HEK293 (cell line): Measurements from ENCODE around the gene AXL.

Source experiments
- CTCF ChIA-PET: fragments of 350-600 bp; formaldehyde crosslinking; extraction: SDS; loops from one replicate; lab custom pipeline; 2021; ENCODE audit warnings: antibody characterized with exemption; lab: Yijun Ruan, JAX
- POLR2A ChIA-PET: fragments of 300-600 bp; formaldehyde crosslinking; extraction: SDS; loops from one replicate; lab custom pipeline; 2020; ENCODE audit warnings: antibody characterized with exemption, inconsistent platforms; lab: Yijun Ruan, JAX
- H3K27ac ChIP-seq: fragments of 200-500 bp; sonication (Bioruptor generic); 2 replicates; pipeline ENCODE4 v1.5.1; 2014; ENCODE audit warnings: low read depth, low read length, control low read depth, inconsistent platforms; ENCODE audit errors: extremely low read depth
- H3K36me3 ChIP-seq, 2 experiments: fragments of 200-500 bp in 1 of 2; sonication (Bioruptor generic) in 1 of 2; 1 replicate in 1 of 2; 2 replicates in 1 of 2; pipeline ENCODE4 v1.5.1; 2014 to 2017; ENCODE audit warnings: inconsistent platforms in 2 of 2, low read length in 2 of 2; ENCODE audit not compliant: control insufficient read depth in 2 of 2, insufficient read depth in 1 of 2
- H3K4me1 ChIP-seq: fragments of 200-500 bp; sonication (Bioruptor generic); 2 replicates; pipeline ENCODE4 v1.5.1; 2014; ENCODE audit warnings: mild to moderate bottlenecking, low read length, inconsistent platforms; ENCODE audit not compliant: control insufficient read depth, insufficient read depth
- H3K4me3 ChIP-seq: 2 replicates; pipeline ENCODE4 v1.5.1; 2011; ENCODE audit warnings: low read depth, mild to moderate bottlenecking, control low read depth, low read length, moderate library complexity
- H3K9me3 ChIP-seq: fragments of 200-500 bp; sonication (Bioruptor generic); 2 replicates; pipeline ENCODE4 v1.5.1; 2014; ENCODE audit warnings: low read depth, low read length, inconsistent platforms; ENCODE audit not compliant: control insufficient read depth, insufficient read depth
- FEZF1 ChIP-seq: fragments of 450-650 bp; formaldehyde crosslinking; IDR thresholded peaks from 2 replicates; pipeline ENCODE4 v1.5.1; 2016; ENCODE audit warnings: missing biosample characterization, missing genetic modification characterization
- GLI2 ChIP-seq: fragments of 450-650 bp; formaldehyde crosslinking; IDR thresholded peaks from 2 replicates; pipeline ENCODE4; 2017; ENCODE audit warnings: missing biosample characterization, missing genetic modification characterization, low read depth, borderline replicate concordance
- GLIS2 ChIP-seq: fragments of 450-650 bp; formaldehyde crosslinking; IDR thresholded peaks from 2 replicates; pipeline ENCODE4 v1.5.1; 2016; ENCODE audit warnings: missing biosample characterization, missing genetic modification characterization
- IKZF3 ChIP-seq: fragments of 450-650 bp; IDR thresholded peaks from 2 replicates; pipeline ENCODE4 v1.5.0; 2018; ENCODE audit warnings: missing biosample characterization, mild to moderate bottlenecking, missing genetic modification characterization, moderate library complexity
- KLF10 ChIP-seq: fragments of 450-650 bp; IDR thresholded peaks from 2 replicates; pipeline ENCODE4 v1.5.1; 2018; ENCODE audit warnings: missing biosample characterization, mild to moderate bottlenecking, missing genetic modification characterization
- KLF7 ChIP-seq: fragments of 450-650 bp; formaldehyde crosslinking; IDR thresholded peaks from 2 replicates; pipeline ENCODE4 v1.5.1; 2016; ENCODE audit warnings: missing biosample characterization, missing genetic modification characterization, borderline replicate concordance
- KLF9 ChIP-seq: fragments of 450-650 bp; formaldehyde crosslinking; IDR thresholded peaks from 2 replicates; pipeline ENCODE4 v1.5.1; 2016; ENCODE audit warnings: missing biosample characterization, missing genetic modification characterization, low read depth
- REPIN1 ChIP-seq: fragments of 450-650 bp; formaldehyde crosslinking; IDR thresholded peaks from 2 replicates; pipeline ENCODE4 v1.5.1; 2017; ENCODE audit warnings: missing biosample characterization, missing genetic modification characterization, low read depth
- SP2 ChIP-seq: fragments of 450-650 bp; formaldehyde crosslinking; IDR thresholded peaks from 2 replicates; pipeline ENCODE4 v1.5.1; 2016; ENCODE audit warnings: missing biosample characterization, missing genetic modification characterization
- SP3 ChIP-seq: fragments of 450-650 bp; formaldehyde crosslinking; IDR thresholded peaks from 2 replicates; pipeline ENCODE4 v1.5.1; 2016; ENCODE audit warnings: missing biosample characterization, missing genetic modification characterization
- SP7 ChIP-seq: fragments of 450-650 bp; formaldehyde crosslinking; IDR thresholded peaks from 2 replicates; pipeline ENCODE4 v1.5.1; 2016; ENCODE audit warnings: missing biosample characterization, missing genetic modification characterization
- WT1 ChIP-seq: fragments of 450-650 bp; formaldehyde crosslinking; IDR thresholded peaks from 2 replicates; pipeline ENCODE4 v1.5.1; 2016; ENCODE audit warnings: missing biosample characterization, missing genetic modification characterization
- ZBTB20 ChIP-seq: fragments of 450-650 bp; formaldehyde crosslinking; IDR thresholded peaks from 2 replicates; pipeline ENCODE4 v1.5.1; 2016; ENCODE audit warnings: missing biosample characterization, missing genetic modification characterization
- ZBTB8A ChIP-seq: fragments of 450-650 bp; formaldehyde crosslinking; IDR thresholded peaks from 2 replicates; pipeline ENCODE4 v1.5.1; 2016; ENCODE audit warnings: missing biosample characterization, missing genetic modification characterization
- ZFP69B ChIP-seq: fragments of 450-650 bp; formaldehyde crosslinking; IDR thresholded peaks from 2 replicates; pipeline ENCODE4 v1.5.1; 2016; ENCODE audit warnings: missing biosample characterization, missing genetic modification characterization
- ZIC2 ChIP-seq: fragments of 450-650 bp; formaldehyde crosslinking; IDR thresholded peaks from 2 replicates; pipeline ENCODE4 v1.5.1; 2016; ENCODE audit warnings: missing biosample characterization, missing genetic modification characterization
- ZNF214 ChIP-seq: fragments of 450-650 bp; formaldehyde crosslinking; IDR thresholded peaks from 2 replicates; pipeline ENCODE4 v1.5.1; 2017; ENCODE audit warnings: missing biosample characterization, mild to moderate bottlenecking, missing genetic modification characterization, borderline replicate concordance
- ZNF335 ChIP-seq: fragments of 450-650 bp; formaldehyde crosslinking; conservative IDR thresholded peaks from 2 replicates; pipeline ENCODE4 v1.5.1; 2016; ENCODE audit warnings: missing biosample characterization, missing genetic modification characterization
- ZNF341 ChIP-seq: fragments of 450-650 bp; formaldehyde crosslinking; IDR thresholded peaks from 2 replicates; pipeline ENCODE4; 2016; ENCODE audit warnings: low read depth, missing biosample characterization, missing genetic modification characterization
- ZNF350 ChIP-seq: fragments of 450-650 bp; formaldehyde crosslinking; IDR thresholded peaks from 2 replicates; pipeline ENCODE4 v1.5.0; 2017; ENCODE audit warnings: missing biosample characterization, mild to moderate bottlenecking, missing genetic modification characterization
- ZNF514 ChIP-seq: fragments of 450-650 bp; formaldehyde crosslinking; IDR thresholded peaks from 2 replicates; pipeline ENCODE4 v1.5.1; 2016; ENCODE audit warnings: missing biosample characterization, missing genetic modification characterization
- ZNF629 ChIP-seq: fragments of 450-650 bp; formaldehyde crosslinking; IDR thresholded peaks from 2 replicates; pipeline ENCODE4 v1.5.1; 2017; ENCODE audit warnings: missing biosample characterization, missing genetic modification characterization
- ZNF776 ChIP-seq: fragments of 450-650 bp; formaldehyde crosslinking; IDR thresholded peaks from 2 replicates; pipeline ENCODE4 v1.5.0; 2017; ENCODE audit warnings: missing biosample characterization, missing genetic modification characterization, borderline replicate concordance
- ZXDB ChIP-seq: fragments of 450-650 bp; formaldehyde crosslinking; IDR thresholded peaks from 2 replicates; pipeline ENCODE4 v1.5.1; 2016; ENCODE audit warnings: missing biosample characterization, missing genetic modification characterization
- TF ChIP-seq, protein P1 (sequence below): fragments of 450-650 bp; formaldehyde crosslinking; optimal IDR thresholded peaks from 2 replicates; pipeline ENCODE3; 2016; ENCODE audit warnings: missing biosample characterization, mild to moderate bottlenecking, missing genetic modification characterization
- TF ChIP-seq, protein P2 (sequence below): fragments of 450-650 bp; formaldehyde crosslinking; IDR thresholded peaks from 2 replicates; pipeline ENCODE4 v1.5.1; 2017; ENCODE audit warnings: missing biosample characterization, mild to moderate bottlenecking, missing genetic modification characterization, moderate library complexity
- TF ChIP-seq, protein P3 (sequence below): fragments of 450-650 bp; formaldehyde crosslinking; IDR thresholded peaks from 2 replicates; pipeline ENCODE4 v1.5.1; 2016; ENCODE audit warnings: missing biosample characterization, missing genetic modification characterization
- TF ChIP-seq, protein P4 (sequence below): fragments of 450-650 bp; formaldehyde crosslinking; IDR thresholded peaks from 2 replicates; pipeline ENCODE4 v1.5.1; 2017; ENCODE audit warnings: missing biosample characterization, missing genetic modification characterization

AXL gene

DNA sequence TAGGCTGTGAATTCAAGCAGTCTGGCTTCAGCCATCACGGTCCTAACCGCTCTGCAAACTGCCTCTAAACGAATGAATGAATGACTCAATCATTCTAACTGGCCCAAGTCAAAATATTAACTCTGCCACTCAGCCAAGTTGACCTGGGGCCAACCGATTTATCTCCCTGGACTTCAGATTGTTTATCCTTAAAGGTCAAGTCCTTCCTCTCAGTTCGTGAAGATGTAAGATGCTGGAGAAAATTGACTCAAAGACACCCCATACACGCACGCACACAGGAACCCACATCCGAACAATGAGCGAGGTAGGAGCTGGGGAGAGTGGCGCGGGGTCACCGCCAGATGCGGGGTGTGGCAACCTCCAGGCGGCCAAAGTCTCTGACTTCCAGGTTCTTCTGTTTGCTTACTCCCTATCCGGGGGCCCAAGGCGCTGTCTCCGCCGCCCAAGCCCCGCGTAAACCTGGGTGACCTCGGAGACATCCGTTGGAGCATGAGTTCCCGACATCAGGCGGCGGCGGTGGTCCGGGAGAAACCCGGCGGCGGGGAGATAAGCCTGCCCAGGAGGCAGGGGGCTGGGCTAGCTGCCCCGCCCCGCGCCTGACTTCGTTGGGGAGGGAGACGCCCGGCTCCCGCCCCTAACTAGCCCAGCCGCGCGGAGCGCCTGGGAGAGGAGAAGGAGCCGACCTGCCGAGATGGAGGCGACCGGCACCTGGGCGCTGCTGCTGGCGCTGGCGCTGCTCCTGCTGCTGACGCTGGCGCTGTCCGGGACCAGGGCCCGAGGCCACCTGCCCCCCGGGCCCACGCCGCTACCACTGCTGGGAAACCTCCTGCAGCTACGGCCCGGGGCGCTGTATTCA lies 26.2 kb upstream of the AXL start, which contains the start of gene CYP2S1 (continued):
- peak; percentile 51; the same call in 1 of the 2 replicates for TF ChIP-seq IKZF3 (tag by site-specific recombination)
- TF ChIP-seq, protein P1, sequence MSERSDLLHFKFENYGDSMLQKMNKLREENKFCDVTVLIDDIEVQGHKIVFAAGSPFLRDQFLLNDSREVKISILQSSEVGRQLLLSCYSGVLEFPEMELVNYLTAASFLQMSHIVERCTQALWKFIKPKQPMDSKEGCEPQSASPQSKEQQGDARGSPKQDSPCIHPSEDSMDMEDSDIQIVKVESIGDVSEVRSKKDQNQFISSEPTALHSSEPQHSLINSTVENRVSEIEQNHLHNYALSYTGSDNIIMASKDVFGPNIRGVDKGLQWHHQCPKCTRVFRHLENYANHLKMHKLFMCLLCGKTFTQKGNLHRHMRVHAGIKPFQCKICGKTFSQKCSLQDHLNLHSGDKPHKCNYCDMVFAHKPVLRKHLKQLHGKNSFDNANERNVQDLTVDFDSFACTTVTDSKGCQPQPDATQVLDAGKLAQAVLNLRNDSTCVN (tag by site-specific recombination): peak; percentile 21
- TF ChIP-seq KLF7 (tag by site-specific recombination): peak; percentile 27
- TF ChIP-seq ZIC2: peak; percentile 83
- TF ChIP-seq, protein P2, sequence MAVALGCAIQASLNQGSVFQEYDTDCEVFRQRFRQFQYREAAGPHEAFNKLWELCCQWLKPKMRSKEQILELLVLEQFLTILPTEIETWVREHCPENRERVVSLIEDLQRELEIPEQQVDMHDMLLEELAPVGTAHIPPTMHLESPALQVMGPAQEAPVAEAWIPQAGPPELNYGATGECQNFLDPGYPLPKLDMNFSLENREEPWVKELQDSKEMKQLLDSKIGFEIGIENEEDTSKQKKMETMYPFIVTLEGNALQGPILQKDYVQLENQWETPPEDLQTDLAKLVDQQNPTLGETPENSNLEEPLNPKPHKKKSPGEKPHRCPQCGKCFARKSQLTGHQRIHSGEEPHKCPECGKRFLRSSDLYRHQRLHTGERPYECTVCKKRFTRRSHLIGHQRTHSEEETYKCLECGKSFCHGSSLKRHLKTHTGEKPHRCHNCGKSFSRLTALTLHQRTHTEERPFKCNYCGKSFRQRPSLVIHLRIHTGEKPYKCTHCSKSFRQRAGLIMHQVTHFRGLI: peak; percentile 43; the same call in 1 of the 2 replicates
- TF ChIP-seq WT1 (tag by site-specific recombination): peak; percentile 41
- TF ChIP-seq ZBTB20 (tag by site-specific recombination): peak; percentile 100
- peak; percentile 38; the same call in 1 of the 2 replicates for TF ChIP-seq ZXDB
- TF ChIP-seq ZBTB8A (tag by site-specific recombination): peak; percentile 78
- 0 out of 2 replicates have a peak, but pooled peaks have one; percentile 20 for TF ChIP-seq ZNF629 (tag by site-specific recombination)
- TF ChIP-seq KLF9 (tag by site-specific recombination): peak; percentile 74
- peak; percentile 80 for TF ChIP-seq SP3 (tag by site-specific recombination)
- no peak for TF ChIP-seq REPIN1 (tag by site-specific recombination)
- no peak for TF ChIP-seq ZNF350 (tag by site-specific recombination)
- no peak for TF ChIP-seq GLI2
- peak; percentile 83 for TF ChIP-seq ZNF335
- no peak for TF ChIP-seq ZFP69B (tag by site-specific recombination)
- TF ChIP-seq, protein P3, sequence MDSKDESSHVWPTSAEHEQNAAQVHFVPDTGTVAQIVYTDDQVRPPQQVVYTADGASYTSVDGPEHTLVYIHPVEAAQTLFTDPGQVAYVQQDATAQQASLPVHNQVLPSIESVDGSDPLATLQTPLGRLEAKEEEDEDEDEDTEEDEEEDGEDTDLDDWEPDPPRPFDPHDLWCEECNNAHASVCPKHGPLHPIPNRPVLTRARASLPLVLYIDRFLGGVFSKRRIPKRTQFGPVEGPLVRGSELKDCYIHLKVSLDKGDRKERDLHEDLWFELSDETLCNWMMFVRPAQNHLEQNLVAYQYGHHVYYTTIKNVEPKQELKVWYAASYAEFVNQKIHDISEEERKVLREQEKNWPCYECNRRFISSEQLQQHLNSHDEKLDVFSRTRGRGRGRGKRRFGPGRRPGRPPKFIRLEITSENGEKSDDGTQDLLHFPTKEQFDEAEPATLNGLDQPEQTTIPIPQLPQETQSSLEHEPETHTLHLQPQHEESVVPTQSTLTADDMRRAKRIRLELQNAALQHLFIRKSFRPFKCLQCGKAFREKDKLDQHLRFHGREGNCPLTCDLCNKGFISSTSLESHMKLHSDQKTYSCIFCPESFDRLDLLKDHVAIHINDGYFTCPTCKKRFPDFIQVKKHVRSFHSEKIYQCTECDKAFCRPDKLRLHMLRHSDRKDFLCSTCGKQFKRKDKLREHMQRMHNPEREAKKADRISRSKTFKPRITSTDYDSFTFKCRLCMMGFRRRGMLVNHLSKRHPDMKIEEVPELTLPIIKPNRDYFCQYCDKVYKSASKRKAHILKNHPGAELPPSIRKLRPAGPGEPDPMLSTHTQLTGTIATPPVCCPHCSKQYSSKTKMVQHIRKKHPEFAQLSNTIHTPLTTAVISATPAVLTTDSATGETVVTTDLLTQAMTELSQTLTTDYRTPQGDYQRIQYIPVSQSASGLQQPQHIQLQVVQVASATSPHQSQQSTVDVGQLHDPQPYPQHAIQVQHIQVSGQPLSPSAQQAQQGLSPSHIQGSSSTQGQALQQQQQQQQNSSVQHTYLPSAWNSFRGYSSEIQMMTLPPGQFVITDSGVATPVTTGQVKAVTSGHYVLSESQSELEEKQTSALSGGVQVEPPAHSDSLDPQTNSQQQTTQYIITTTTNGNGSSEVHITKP: 0 out of 2 replicates have a peak, but pooled peaks have one; percentile 22
- TF ChIP-seq KLF10: no peak

DNA sequence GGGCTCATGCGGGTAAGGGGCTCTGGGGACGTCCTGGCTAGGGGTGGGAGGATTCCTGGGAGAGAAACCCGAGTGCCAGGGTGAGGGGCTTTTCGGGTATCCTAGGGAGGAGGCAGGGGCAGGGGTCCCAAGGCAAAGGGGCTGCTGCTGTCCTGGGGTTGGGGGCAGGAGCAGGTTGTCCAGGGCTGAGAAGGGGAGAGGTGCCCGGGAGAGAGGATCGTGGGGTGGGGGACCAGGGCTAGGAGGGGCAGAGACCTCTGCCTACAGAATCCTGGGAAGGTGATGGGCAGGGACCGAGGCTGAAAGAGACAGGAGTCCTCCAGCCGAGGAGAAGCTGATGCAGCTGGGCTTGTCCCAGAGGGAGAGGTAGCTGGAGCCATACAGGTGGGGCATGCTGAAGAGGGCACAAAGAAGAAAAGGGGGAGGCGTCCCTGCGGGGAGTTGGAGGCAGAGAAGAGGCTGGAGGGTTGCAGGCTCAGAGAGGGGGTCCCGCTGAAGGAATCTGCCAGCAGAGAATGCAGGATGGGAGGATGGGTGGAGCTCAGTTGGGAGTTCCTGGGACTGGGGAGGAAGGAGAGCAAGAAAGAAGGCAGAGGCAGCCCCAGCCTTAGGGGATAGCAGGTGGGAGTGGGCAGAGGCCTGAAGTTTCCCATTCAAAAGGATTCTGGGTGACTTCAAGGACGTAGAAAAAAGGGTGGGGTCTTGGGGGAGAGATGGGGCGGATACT lies 25.4 kb upstream of the AXL start:
- POLR2A ChIA-PET: interaction anchor here (0.5 to 1.3 kb wide), 2 partner anchors 22 to 70 kb away, joined by 4 to 6 read pairs; partner anchors contain the start of gene HNRNPUL1
- Histone ChIP-seq H3K4me1 (peaks cover 21% of the 10 kb centered on the region), H3K36me3 (no peaks in the 10 kb centered on the region), H3K9me3 (no peaks in the 10 kb centered on the region), H3K27ac (peak overlapping the region; percentile 17; the same call in 1 of the 2 replicates), H3K4me3 (peak overlapping the region; percentile 14; the same call in 1 of the 2 replicates)
- CTCF ChIA-PET: interaction anchor here (0.6 to 1.9 kb wide), 5 partner anchors 8 to 503 kb away, joined by 3 to 5 read pairs (median 3); partner anchors contain the start of gene NUMBL
- TF ChIP-seq GLIS2 (tag by site-specific recombination): peak; percentile 20; the same call in 1 of the 2 replicates
- no peak for TF ChIP-seq ZNF514 (tag by site-specific recombination)
- no peak for TF ChIP-seq ZNF214 (tag by site-specific recombination)
- TF ChIP-seq ZNF776 (tag by site-specific recombination): no peak
- TF ChIP-seq SP2 (tag by site-specific recombination): peak; percentile 4
- no peak for TF ChIP-seq FEZF1 (tag by site-specific recombination)
- TF ChIP-seq SP7 (tag by site-specific recombination): no peak
- 0 out of 2 replicates have a peak, but pooled peaks have one; percentile 6 for TF ChIP-seq ZNF341 (tag by site-specific recombination)
- TF ChIP-seq, protein P4, sequence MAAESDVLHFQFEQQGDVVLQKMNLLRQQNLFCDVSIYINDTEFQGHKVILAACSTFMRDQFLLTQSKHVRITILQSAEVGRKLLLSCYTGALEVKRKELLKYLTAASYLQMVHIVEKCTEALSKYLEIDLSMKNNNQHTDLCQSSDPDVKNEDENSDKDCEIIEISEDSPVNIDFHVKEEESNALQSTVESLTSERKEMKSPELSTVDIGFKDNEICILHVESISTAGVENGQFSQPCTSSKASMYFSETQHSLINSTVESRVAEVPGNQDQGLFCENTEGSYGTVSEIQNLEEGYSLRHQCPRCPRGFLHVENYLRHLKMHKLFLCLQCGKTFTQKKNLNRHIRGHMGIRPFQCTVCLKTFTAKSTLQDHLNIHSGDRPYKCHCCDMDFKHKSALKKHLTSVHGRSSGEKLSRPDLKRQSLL (tag by site-specific recombination): no peak
